H9 (cell line): Measurements from ENCODE around the gene ZFAND3. TPM values are rescaled to one million over a fixed set of nuclear protein-coding genes. Genes with fewer than 3 reads are reported as not detected.

ENCODE experiments used
- DNase-seq: peaks from one replicate; pipeline ENCODE4 v3.0.0-alpha.2; 2017
- H2AFZ ChIP-seq: one replicate; pipeline ENCODE4 v1.6.1; 2013; ENCODE audit warnings: mild to moderate bottlenecking, low read length, control low read depth, moderate library complexity
- H2AK5ac ChIP-seq: 2 replicates; pipeline ENCODE4 v1.6.1; 2013; ENCODE audit warnings: low read length, control low read depth, mixed read lengths; ENCODE audit not compliant: insufficient read length
- H2BK120ac ChIP-seq: one replicate; pipeline ENCODE4 v1.6.1; 2013; ENCODE audit warnings: low read depth, mild to moderate bottlenecking, low read length, control low read depth, inconsistent platforms; ENCODE audit not compliant: poor library complexity, severe bottlenecking
- H2BK12ac ChIP-seq: 2 replicates; pipeline ENCODE4 v1.6.1; 2013; ENCODE audit warnings: low read length, control low read depth, mixed read lengths, low read depth; ENCODE audit not compliant: insufficient read length
- H2BK15ac ChIP-seq: 2 replicates; pipeline ENCODE4 v1.6.1; 2013; ENCODE audit warnings: low read depth, low read length, control low read depth
- H2BK20ac ChIP-seq: one replicate; pipeline ENCODE4 v1.6.1; 2013; ENCODE audit warnings: low read depth, mild to moderate bottlenecking, low read length, control low read depth, inconsistent platforms; ENCODE audit not compliant: poor library complexity, severe bottlenecking
- H2BK5ac ChIP-seq: 2 replicates; pipeline ENCODE4 v1.6.1; 2013; ENCODE audit warnings: low read length, control low read depth, mixed read lengths; ENCODE audit not compliant: insufficient read length
- H3K14ac ChIP-seq: 2 replicates; pipeline ENCODE4 v1.6.1; 2013; ENCODE audit warnings: low read length, control low read depth; ENCODE audit not compliant: insufficient read depth
- H3K18ac ChIP-seq: 2 replicates; pipeline ENCODE4 v1.6.1; 2013; ENCODE audit warnings: low read depth, mild to moderate bottlenecking, mixed read lengths, low read length, control low read depth; ENCODE audit not compliant: insufficient read length
- H3K23ac ChIP-seq: 2 replicates; pipeline ENCODE4 v1.6.1; 2013; ENCODE audit warnings: low read length, control low read depth, mixed read lengths, low read depth; ENCODE audit not compliant: insufficient read length
- H3K23me2 ChIP-seq: 2 replicates; pipeline ENCODE4 v1.6.1; 2013; ENCODE audit warnings: low read depth, mild to moderate bottlenecking, mixed read lengths, low read length, control low read depth; ENCODE audit not compliant: insufficient read length, poor library complexity, severe bottlenecking
- H3K27ac ChIP-seq: 2 replicates; pipeline ENCODE4 v1.5.1; 2013; ENCODE audit warnings: low read length, control low read depth, mixed read lengths, low read depth; ENCODE audit not compliant: insufficient read length
- H3K27me3 ChIP-seq: 2 replicates; pipeline ENCODE4 v1.6.1; 2013; ENCODE audit warnings: low read length, control low read depth, inconsistent platforms; ENCODE audit not compliant: insufficient read depth
- H3K4ac ChIP-seq: 2 replicates; pipeline ENCODE4 v1.6.1; 2013; ENCODE audit warnings: low read depth, mild to moderate bottlenecking, control low read depth, inconsistent platforms, low read length, moderate library complexity
- H3K4me1 ChIP-seq: 2 replicates; pipeline ENCODE4 v1.6.1; 2013; ENCODE audit warnings: low read length, control low read depth, inconsistent platforms; ENCODE audit not compliant: insufficient read depth
- H3K4me2 ChIP-seq: 2 replicates; pipeline ENCODE4 v1.6.1; 2013; ENCODE audit warnings: low read length, control low read depth, mixed read lengths; ENCODE audit not compliant: insufficient read length, insufficient read depth
- H3K56ac ChIP-seq: 2 replicates; pipeline ENCODE4 v1.6.1; 2013; ENCODE audit warnings: low read depth, mild to moderate bottlenecking, mixed read lengths, low read length, control low read depth; ENCODE audit not compliant: insufficient read length
- H3K79me1 ChIP-seq: 2 replicates; pipeline ENCODE4 v1.6.1; 2013; ENCODE audit warnings: low read depth, mild to moderate bottlenecking, moderate library complexity, low read length, control low read depth, inconsistent platforms; ENCODE audit not compliant: insufficient read depth, poor library complexity, severe bottlenecking
- H3K79me2 ChIP-seq: 2 replicates; pipeline ENCODE4 v1.6.1; 2013; ENCODE audit warnings: low read length, control low read depth, inconsistent platforms; ENCODE audit not compliant: insufficient read depth
- H3K9ac ChIP-seq: 2 replicates; pipeline ENCODE4 v1.6.1; 2013; ENCODE audit warnings: low read length, control low read depth, mixed read lengths; ENCODE audit not compliant: insufficient read length; ENCODE audit errors: extremely low read depth
- H3K9me3 ChIP-seq: one replicate; pipeline ENCODE4 v1.6.1; 2013; ENCODE audit warnings: low read depth, low read length, inconsistent platforms; ENCODE audit not compliant: control insufficient read depth
- H3T11ph ChIP-seq: one replicate; pipeline ENCODE4 v1.6.1; 2013; ENCODE audit warnings: mild to moderate bottlenecking, low read length, control low read depth, inconsistent platforms
- H4K20me1 ChIP-seq: one replicate; pipeline ENCODE4 v1.6.1; 2013; ENCODE audit not compliant: control insufficient read depth, insufficient read length, insufficient read depth
- H4K5ac ChIP-seq: 2 replicates; pipeline ENCODE4 v1.6.1; 2013; ENCODE audit warnings: low read depth, mild to moderate bottlenecking, mixed read lengths, low read length, control low read depth; ENCODE audit not compliant: insufficient read length
- H4K8ac ChIP-seq: replicated peaks from 2 replicates; pipeline ENCODE4 v1.6.1; 2013; ENCODE audit warnings: low read length, control low read depth, mixed read lengths, low read depth; ENCODE audit not compliant: insufficient read length
- H4K91ac ChIP-seq: 2 replicates; pipeline ENCODE4 v1.6.1; 2013; ENCODE audit warnings: low read depth, mild to moderate bottlenecking, moderate library complexity, mixed read lengths, low read length, control low read depth; ENCODE audit not compliant: insufficient read length
- H3K27ac Mint-ChIP-seq, 3 experiments: 2 replicates in 2 of 3; 3 replicates in 1 of 3; pipeline ENCODE4 v1.8.0; 2020 to 2021; ENCODE audit warnings: mixed read lengths in 3 of 3, mild to moderate bottlenecking in 1 of 3, moderate library complexity in 1 of 3
- H3K27me3 Mint-ChIP-seq: 2 replicates; pipeline ENCODE4 v1.8.0; 2021; ENCODE audit warnings: low read depth, mild to moderate bottlenecking, moderate library complexity, mixed read lengths
- H3K36me3 Mint-ChIP-seq, 3 experiments: 2 replicates in 2 of 3; 3 replicates in 1 of 3; pipeline ENCODE4 v1.8.0; 2020 to 2021; ENCODE audit warnings: low read depth in 3 of 3, mixed read lengths in 3 of 3; ENCODE audit not compliant: insufficient read depth in 1 of 3
- H3K4me1 Mint-ChIP-seq, 2 experiments: 2 replicates each; pipeline ENCODE4 v1.8.0; 2020; ENCODE audit warnings: mixed read lengths in 2 of 2
- H3K4me3 Mint-ChIP-seq, 2 experiments: 2 replicates in 1 of 2; 3 replicates in 1 of 2; pipeline ENCODE4 v1.8.0; 2020 to 2021; ENCODE audit warnings: mild to moderate bottlenecking in 2 of 2, mixed read lengths in 2 of 2, moderate library complexity in 1 of 2
- H3K9me3 Mint-ChIP-seq, 2 experiments: 2 replicates in 1 of 2; 3 replicates in 1 of 2; pipeline ENCODE4 v1.8.0; 2020; ENCODE audit warnings: mild to moderate bottlenecking in 2 of 2, mixed read lengths in 2 of 2, moderate library complexity in 1 of 2
- WGBS: extraction: QIAGEN DNeasy Blood & Tissue Kit; methylation state at CpG from one replicate; pipeline ENCODE4 v1.1.7; 2013; ENCODE audit warnings: missing lambda C conversion rate, low lambda C conversion rate, mixed read lengths; ENCODE audit not compliant: insufficient read length; ENCODE audit errors: extremely low coverage; 5-methylcytosine and 5-hydroxymethylcytosine counted together
- total RNA-seq: library from RNA; stranded (reverse); gene quantifications from 2 replicates; pipeline ENCODE4 v1.2.1, GENCODE V29; 2021
- TF ChIP-seq, protein P1 (sequence below): fragments of 200-600 bp; sonication (generic); conservative IDR thresholded peaks from 3 replicates; pipeline ENCODE4 v1.8.0; 2021; ENCODE audit warnings: antibody characterized with exemption, mild to moderate bottlenecking

Gene ZFAND3
- total RNA-seq, 1 experiment from 2014 or later = 57.7 TPM

GRCh38 chr6:37981626-37982025 lies 162.1 kb downstream of the ZFAND3 start:
- no peak overlapping the region for H4K8ac ChIP-seq
- no peak for DNase-seq
- H3K4me1 ChIP-seq = no peaks in the 10 kb centered on the region; the same call in 1 of the 2 replicates
- Mint-ChIP-seq H3K4me3 (no peak overlapping the region), H3K36me3 (no peaks in the 10 kb centered on the region), H3K9me3 (no peaks in the 10 kb centered on the region), H3K27ac (no peak overlapping the region), H3K27me3 (no peaks in the 10 kb centered on the region), H3K4me1 (peaks cover 7 to 14% of the 10 kb centered on the region in 2 experiments)
- H2AFZ ChIP-seq = no peak overlapping the region
- WGBS = 100% methylated on average over 1 of the region's 2 CpGs
- no peak overlapping the region for H3K27ac ChIP-seq
- no peak overlapping the region for H2BK5ac ChIP-seq
- no peak overlapping the region for H2BK12ac ChIP-seq
- no peak overlapping the region for H3K4me2 ChIP-seq
- no peak overlapping the region for H2BK20ac ChIP-seq
- H4K91ac ChIP-seq = no peak overlapping the region
- H3K4ac ChIP-seq = no peak overlapping the region
- H2BK15ac ChIP-seq = no peak overlapping the region
- H3K27me3 ChIP-seq = no peaks in the 10 kb centered on the region
- no peak overlapping the region for H2AK5ac ChIP-seq
- no peaks in the 10 kb centered on the region for H3K23me2 ChIP-seq
- no peaks in the 10 kb centered on the region for H3K9me3 ChIP-seq
- H3K9ac ChIP-seq = no peak overlapping the region
- no peak overlapping the region for H3K18ac ChIP-seq
- TF ChIP-seq, protein P1, sequence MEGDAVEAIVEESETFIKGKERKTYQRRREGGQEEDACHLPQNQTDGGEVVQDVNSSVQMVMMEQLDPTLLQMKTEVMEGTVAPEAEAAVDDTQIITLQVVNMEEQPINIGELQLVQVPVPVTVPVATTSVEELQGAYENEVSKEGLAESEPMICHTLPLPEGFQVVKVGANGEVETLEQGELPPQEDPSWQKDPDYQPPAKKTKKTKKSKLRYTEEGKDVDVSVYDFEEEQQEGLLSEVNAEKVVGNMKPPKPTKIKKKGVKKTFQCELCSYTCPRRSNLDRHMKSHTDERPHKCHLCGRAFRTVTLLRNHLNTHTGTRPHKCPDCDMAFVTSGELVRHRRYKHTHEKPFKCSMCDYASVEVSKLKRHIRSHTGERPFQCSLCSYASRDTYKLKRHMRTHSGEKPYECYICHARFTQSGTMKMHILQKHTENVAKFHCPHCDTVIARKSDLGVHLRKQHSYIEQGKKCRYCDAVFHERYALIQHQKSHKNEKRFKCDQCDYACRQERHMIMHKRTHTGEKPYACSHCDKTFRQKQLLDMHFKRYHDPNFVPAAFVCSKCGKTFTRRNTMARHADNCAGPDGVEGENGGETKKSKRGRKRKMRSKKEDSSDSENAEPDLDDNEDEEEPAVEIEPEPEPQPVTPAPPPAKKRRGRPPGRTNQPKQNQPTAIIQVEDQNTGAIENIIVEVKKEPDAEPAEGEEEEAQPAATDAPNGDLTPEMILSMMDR = no peak
- no peak overlapping the region for H2BK120ac ChIP-seq
- peaks cover 9% of the 10 kb centered on the region; the same call in 1 of the 2 replicates for H3K79me2 ChIP-seq
- H3T11ph ChIP-seq = no peak overlapping the region
- peaks cover 3% of the 10 kb centered on the region for H4K20me1 ChIP-seq
- H3K14ac ChIP-seq = no peak overlapping the region
- no peak overlapping the region for H3K23ac ChIP-seq
- H3K56ac ChIP-seq = no peak overlapping the region
- peaks cover 9% of the 10 kb centered on the region for H3K79me1 ChIP-seq
- no peak overlapping the region for H4K5ac ChIP-seq
